Epithelial cell of esophagus (primary cell): ENCODE data around the gene DHFR.

Source experiments
- DNase-seq: peaks from one replicate; pipeline ENCODE4 v3.0.0; 2010; ENCODE audit warnings: low read depth
- H3K4me3 ChIP-seq: 2 replicates; pipeline ENCODE4 v1.5.1; 2011; ENCODE audit warnings: mild to moderate bottlenecking, low read length, control low read depth
- CTCF ChIP-seq: IDR thresholded peaks from 2 replicates; pipeline ENCODE4 v1.5.1; 2011; ENCODE audit warnings: low read depth, mild to moderate bottlenecking, low read length, control low read depth, inconsistent platforms; ENCODE audit not compliant: insufficient read depth; ENCODE audit errors: missing control alignments

The DHFR gene

GRCh38 chr5:80607343-80607742, 47.4 kb downstream of the DHFR start:
- no peak for DNase-seq
- TF ChIP-seq CTCF: no peak
- no peak overlapping the region for H3K4me3 ChIP-seq

- H3K4me3 ChIP-seq: no peak overlapping the region
- DNase-seq: no peak
- TF ChIP-seq CTCF: no peak
These were observed 53.7 kb downstream of the DHFR start for GRCh38 chr5:80600943-80601693.

- no peak overlapping the region for H3K4me3 ChIP-seq
- no peak for DNase-seq
- TF ChIP-seq CTCF: no peak
These were observed 57.3 kb downstream of the DHFR start for GRCh38 chr5:80597500-80597899.

- DNase-seq: no peak
- no peak overlapping the region for H3K4me3 ChIP-seq
- TF ChIP-seq CTCF: no peak
These were observed 60.0 kb downstream of the DHFR start for GRCh38 chr5:80594810-80595209.

- H3K4me3 ChIP-seq: no peak overlapping the region
- TF ChIP-seq CTCF: no peak
- DNase-seq: no peak
These were observed 62.0 kb downstream of the DHFR start for GRCh38 chr5:80592761-80593160.

- no peak for DNase-seq
- TF ChIP-seq CTCF: no peak
- H3K4me3 ChIP-seq: no peak overlapping the region
These were observed 62.7 kb downstream of the DHFR start for GRCh38 chr5:80592105-80592504.

GRCh38 chr5:80591352-80591751, 63.4 kb downstream of the DHFR start:
- no peak for TF ChIP-seq CTCF
- H3K4me3 ChIP-seq: no peak overlapping the region
- no peak for DNase-seq
